GM18867 (cell line): ENCODE results near the gene SERPINA3.

Experiments used
- ATAC-seq: cut with Tn5 transposase; IDR thresholded peaks from one replicate; pipeline ENCODE4 v1.9.1; 2021; ENCODE audit warnings: mild to moderate bottlenecking, moderate library complexity; ENCODE audit not compliant: unreplicated experiment

SERPINA3 gene

DNA sequence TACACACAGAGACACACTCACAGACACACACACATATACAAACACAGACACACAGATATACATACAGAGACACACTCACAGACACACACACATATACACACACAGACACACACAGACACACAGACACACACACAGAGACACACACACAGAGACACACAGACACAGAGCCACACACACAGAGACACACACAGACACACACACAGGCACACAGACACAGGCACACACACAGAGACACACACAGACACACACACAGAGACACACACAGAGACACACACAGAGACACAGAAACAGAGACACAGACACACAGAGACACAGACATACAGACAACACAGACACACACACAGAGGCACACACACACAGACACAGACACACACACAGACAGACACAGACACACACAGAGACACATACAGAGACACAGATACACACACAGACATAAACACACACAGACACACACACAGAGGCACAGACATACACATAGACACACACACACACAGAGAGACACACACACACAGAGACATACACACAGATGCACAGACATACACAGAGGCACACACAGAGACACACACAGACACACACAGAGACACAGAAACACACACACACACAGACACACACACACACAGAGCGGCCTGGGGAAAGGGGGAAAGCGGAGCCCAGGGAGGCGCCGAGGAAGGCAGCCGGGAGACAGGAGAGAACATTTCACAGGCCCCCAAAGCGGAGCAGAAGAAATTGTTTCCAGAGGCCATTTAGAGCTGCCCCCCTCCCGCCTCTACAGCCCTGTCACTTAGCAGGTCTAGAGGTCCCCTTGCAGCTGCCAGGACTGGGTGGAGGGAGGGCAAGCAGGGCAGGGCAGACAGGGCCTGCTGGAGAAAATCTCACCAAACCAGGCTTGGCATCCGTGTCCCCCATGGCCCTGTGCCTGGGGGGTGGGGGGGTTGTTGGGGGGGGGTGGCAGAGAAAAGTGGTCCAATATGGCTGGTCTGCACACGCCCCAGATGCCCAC lies 38.9 kb downstream of the SERPINA3 start:
- no peak for ATAC-seq

DNA sequence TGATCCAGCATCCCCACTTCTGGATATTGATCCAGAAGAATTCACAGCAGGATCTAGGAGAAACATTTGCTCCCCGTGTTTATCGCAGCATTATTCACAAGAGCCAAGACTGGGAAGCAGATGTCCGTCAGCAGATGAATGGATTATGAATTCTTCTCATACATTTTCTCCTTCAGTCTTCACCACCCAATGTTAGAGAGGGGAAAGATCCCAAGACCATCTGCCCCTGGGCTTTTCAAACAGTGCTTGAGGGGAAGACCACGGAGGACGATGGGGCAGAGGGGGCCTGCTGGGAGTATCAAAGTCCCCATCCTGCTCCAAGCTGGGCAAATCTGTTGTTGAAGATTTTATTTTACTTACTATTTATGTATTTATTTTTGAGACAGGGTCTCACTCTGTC lies 41.1 kb downstream of the SERPINA3 start:
- ATAC-seq: no peak

GRCh38 chr14:94654071-94654861 lies 42.1 kb downstream of the SERPINA3 start:
- ATAC-seq: no peak

DNA sequence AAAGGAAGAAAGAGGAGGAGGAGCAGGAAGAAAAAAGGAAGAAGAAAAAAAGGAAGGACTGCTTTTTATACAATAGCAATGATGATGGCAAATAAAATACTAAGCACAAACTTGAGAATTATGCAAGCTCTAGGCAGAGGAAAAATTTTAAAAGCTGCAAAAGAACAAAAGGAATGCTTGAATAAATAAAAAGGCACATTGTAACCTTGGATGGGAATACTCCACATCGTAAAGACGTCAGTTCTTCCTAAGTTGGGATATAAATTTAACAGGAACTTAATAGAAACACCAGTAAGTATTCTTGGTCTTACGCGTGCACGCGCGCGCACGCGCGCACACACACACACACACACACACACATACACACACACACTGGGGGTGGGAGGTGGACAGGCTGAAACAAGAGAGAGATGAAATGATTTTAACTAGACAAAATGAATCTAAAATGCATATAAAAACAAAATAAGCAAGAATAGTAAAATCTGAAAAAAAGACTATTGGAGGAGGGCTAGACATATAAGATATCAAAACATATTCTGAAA lies 43.0 kb downstream of the SERPINA3 start:
- ATAC-seq: no peak

GRCh38 chr14:94656043-94656442 lies 43.9 kb downstream of the SERPINA3 start:
- ATAC-seq: no peak

GRCh38 chr14:94659256-94659655 lies 47.1 kb downstream of the SERPINA3 start:
- ATAC-seq: no peak

DNA sequence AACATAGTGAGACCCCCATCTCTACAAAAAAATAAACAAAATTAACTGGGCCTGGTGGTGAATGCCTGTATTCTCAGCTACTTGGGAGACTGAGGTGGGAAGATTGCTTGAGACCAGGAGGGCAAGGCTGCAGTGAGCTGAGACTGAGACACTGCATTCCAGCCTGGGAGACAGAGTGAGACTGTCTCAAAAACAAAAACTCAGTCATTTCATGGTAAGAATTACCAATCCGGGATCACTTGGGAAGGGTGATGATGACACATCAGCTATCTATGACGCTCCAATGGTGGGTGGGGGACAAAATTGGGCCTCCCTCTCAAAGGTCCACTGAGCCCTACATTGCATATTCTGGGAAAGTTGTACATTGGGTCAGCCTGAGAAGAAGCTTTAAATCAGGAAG lies 47.7 kb downstream of the SERPINA3 start:
- no peak for ATAC-seq

DNA sequence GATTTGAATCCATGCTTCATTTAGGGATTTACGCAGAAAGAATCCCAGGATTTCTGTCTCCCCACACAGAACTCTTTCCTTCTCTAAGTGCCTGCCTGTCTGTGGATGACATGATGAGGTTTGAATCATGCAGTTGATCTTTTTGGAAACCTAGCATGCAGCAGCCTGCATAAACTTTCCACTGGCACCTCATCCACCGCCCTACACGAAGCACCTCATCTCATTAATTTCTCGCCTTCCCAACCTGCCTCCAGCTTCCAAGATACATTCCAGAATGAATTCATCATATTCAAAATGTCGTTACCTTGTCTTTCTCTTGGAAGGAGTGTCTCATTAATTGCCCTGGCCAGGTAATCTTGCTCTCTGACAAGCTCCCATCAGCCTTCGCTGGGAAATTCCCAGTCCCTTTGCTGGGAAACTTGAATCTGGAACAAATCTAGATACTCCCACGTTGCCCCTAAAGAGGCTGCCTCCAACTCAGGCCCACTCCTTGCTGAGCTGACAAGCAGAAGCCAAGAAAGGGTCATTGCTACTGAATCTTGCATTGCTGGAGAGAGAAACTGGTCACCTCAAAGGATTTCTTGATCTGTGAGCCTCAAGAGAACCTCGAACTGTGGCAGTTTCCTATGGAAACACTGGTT lies 48.2 kb downstream of the SERPINA3 start:
- no peak for ATAC-seq

DNA sequence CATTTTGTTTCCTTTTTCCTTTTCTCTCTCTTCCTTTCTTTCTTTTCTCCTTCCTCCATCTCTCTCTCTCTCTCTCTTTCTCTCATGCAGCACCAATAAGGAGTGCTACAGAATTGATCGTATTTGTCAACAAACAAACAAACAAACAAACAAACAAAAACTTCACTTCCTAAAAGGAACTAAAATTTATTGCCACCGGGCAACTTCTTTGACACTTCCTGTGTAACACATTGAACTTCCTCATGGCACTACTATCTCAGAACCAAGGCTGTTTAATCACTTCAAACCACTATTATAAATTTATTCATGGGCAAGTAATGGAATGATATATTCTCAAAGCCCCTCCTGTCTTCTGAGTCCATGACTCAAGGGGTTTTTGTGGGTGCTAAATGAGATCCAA lies 51.3 kb downstream of the SERPINA3 start:
- ATAC-seq: no peak

GRCh38 chr14:94663965-94664704 lies 51.9 kb downstream of the SERPINA3 start:
- no peak for ATAC-seq

- no peak for ATAC-seq
Measured at GRCh38 chr14:94665121-94665520, 52.9 kb downstream of the SERPINA3 start.

DNA sequence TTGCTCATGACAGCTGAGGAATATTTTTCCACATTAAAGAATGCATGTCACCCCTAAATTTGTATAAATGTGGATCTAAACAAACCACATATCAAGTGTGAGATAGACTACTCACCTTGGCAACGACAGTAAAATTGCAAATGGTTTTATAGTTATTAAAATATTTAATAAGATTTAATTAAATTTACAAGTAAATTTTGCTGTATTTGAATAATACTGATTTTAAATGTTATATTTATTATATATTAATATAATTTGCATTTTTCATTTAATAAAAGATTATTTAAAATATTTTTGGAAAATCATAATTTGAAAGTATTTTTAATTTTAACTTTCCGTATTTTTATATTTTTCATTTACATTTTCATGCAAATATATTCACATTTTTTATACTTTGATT lies 53.4 kb downstream of the SERPINA3 start:
- ATAC-seq: no peak

- ATAC-seq: no peak
Measured at GRCh38 chr14:94670692-94671285, 58.6 kb downstream of the SERPINA3 start.

GRCh38 chr14:94671870-94672444 lies 59.8 kb downstream of the SERPINA3 start:
- ATAC-seq: no peak

DNA sequence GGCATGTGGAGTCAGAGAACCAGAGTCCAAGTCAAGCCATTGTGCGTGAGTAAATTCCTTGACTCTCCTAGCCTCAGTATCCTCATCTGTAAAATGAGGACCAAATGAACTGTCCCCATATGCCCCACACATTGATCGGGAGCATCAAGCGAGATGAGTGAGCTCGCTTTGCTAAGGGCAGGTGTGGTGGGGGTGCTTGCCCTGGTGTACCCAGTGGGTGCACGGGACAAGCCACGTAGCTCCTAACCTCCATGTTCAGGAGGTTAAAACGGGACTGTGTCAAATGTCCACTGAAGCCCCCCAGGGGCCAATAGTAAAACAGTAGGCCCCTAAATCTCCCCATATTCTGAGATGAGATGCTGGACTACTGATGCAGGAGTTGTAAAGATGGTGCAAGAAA lies 60.9 kb downstream of the SERPINA3 start:
- no peak for ATAC-seq
